ENCODE results near the gene SPATC1L.

SPATC1L gene

DNA sequence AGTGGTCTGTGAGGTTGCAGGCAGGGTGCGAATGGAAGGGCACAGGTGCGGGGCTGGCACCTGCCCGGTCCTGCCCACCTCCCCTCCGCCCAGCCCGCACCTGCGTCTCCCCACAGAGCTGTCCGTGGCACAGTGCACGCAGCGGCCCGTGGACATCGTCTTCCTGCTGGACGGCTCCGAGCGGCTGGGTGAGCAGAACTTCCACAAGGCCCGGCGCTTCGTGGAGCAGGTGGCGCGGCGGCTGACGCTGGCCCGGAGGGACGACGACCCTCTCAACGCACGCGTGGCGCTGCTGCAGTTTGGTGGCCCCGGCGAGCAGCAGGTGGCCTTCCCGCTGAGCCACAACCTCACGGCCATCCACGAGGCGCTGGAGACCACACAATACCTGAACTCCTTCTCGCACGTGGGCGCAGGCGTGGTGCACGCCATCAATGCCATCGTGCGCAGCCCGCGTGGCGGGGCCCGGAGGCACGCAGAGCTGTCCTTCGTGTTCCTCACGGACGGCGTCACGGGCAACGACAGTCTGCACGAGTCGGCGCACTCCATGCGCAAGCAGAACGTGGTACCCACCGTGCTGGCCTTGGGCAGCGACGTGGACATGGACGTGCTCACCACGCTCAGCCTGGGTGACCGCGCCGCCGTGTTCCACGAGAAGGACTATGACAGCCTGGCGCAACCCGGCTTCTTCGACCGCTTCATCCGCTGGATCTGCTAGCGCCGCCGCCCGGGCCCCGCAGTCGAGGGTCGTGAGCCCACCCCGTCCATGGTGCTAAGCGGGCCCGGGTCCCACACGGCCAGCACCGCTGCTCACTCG lies 52.2 kb downstream of the SPATC1L start:
- DNase-seq (ENCODE audit: low read depth): no peak

DNA sequence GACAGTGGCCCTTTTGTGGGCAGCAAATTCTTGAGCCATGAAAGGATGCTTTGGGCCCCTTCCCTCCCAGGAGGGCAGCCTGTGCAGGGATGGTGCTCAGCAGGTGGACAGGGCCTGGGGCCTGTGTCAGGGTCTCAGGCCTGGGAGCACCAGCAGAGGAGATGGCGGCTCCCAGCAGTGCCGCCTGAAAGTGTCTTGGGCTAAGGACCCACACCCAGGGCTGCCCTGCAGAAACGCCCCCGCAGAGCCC lies 52.7 kb downstream of the SPATC1L start:
- DNase-seq (ENCODE audit: low read depth): no peak

DNA sequence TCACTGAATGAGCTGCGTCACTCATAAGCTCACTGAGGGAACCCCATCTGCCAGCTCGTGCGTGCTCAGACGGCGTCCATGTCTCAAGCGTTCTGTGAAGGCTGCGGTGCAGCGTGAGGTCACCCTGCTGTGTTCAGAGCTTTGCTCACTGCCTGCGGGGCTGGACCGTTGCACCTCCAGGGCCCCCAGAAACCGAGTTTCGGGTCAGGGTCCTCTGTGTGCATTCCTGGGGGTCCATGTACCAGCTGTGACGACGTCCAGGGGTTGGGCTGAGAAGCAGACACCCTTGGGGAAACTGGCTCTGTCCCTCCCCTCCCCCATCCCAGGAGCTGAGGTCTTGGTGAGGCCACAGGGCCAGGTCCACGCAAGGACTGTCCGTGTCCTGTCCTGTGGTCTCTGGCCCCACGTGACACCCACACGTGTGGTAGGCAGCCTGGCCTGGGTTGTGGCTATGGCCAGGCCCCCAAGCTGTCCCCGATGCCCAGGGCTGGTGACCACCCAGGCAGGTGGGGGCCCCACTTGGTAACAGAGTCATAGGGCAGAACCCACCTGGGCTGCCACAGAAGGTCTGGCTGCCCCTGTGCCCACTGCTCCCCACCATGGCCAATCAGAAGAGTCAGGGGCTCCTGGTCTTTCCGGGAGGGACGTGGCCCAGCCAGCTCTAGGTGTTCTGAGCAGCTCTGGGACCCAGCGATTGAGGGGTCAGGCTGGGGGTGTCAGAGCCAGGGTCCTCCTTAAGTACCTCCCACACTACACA lies 53.2 kb downstream of the SPATC1L start:
- no peak for DNase-seq (ENCODE audit: low read depth)

GRCh38 chr21:46129846-46130651 lies 54.2 kb downstream of the SPATC1L start:
- no peak for DNase-seq (ENCODE audit: low read depth)

GRCh38 chr21:46128933-46129571 lies 55.2 kb downstream of the SPATC1L start:
- no peak for DNase-seq (ENCODE audit: low read depth)

GRCh38 chr21:46128106-46128932 lies 55.9 kb downstream of the SPATC1L start:
- no peak for DNase-seq (ENCODE audit: low read depth)

- DNase-seq (ENCODE audit: low read depth): no peak
These were observed 56.8 kb downstream of the SPATC1L start for GRCh38 chr21:46127239-46128105.

- no peak for DNase-seq (ENCODE audit: low read depth)
These were observed 57.7 kb downstream of the SPATC1L start for GRCh38 chr21:46126309-46127238.

DNA sequence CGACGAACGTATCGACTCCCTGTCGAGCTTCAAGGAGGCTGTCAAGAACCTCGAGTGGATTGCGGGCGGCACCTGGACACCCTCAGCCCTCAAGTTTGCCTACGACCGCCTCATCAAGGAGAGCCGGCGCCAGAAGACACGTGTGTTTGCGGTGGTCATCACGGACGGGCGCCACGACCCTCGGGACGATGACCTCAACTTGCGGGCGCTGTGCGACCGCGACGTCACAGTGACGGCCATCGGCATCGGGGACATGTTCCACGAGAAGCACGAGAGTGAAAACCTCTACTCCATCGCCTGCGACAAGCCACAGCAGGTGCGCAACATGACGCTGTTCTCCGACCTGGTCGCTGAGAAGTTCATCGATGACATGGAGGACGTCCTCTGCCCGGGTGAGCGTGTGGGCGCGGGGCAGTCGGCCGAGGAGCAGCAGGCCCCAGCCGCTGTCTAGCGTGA lies 58.4 kb downstream of the SPATC1L start:
- no peak for DNase-seq (ENCODE audit: low read depth)

DNA sequence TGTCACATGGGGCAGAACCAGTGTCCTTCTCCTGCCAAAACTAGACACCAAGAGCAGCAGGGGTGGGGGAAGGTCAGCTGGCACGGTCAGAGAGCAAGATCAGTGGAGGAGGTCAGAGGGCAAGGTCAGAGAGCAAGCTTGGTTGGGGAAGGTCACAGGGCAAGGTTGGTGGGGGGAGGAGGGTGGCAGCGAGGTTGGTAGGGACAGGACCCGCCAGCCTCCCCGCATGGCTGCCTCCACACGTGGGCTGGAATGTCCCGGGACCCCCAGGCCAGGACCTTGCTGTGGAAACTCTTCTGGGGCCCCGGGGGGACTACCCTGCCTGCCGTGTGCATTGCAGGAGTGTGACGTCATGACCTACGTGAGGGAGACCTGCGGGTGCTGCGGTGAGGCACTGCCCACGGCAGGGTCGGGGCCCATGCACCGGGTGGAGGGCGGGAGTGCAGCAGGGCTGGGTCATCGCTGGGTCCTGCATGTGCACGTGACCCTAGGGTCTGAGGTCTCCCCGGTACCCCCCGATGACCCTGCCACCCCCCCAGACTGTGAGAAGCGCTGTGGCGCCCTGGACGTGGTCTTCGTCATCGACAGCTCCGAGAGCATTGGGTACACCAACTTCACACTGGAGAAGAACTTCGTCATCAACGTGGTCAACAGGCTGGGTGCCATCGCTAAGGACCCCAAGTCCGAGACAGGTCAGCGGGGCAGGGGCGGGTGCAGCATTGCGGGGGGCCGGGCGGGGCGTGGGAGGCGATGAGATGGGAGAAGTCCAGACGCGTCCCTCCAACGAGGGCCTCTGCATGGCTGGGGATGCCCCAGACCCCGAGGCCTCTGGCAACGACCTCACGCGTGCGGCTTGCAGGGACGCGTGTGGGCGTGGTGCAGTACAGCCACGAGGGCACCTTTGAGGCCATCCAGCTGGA lies 59.1 kb downstream of the SPATC1L start:
- DNase-seq (ENCODE audit: low read depth): no peak

DNA sequence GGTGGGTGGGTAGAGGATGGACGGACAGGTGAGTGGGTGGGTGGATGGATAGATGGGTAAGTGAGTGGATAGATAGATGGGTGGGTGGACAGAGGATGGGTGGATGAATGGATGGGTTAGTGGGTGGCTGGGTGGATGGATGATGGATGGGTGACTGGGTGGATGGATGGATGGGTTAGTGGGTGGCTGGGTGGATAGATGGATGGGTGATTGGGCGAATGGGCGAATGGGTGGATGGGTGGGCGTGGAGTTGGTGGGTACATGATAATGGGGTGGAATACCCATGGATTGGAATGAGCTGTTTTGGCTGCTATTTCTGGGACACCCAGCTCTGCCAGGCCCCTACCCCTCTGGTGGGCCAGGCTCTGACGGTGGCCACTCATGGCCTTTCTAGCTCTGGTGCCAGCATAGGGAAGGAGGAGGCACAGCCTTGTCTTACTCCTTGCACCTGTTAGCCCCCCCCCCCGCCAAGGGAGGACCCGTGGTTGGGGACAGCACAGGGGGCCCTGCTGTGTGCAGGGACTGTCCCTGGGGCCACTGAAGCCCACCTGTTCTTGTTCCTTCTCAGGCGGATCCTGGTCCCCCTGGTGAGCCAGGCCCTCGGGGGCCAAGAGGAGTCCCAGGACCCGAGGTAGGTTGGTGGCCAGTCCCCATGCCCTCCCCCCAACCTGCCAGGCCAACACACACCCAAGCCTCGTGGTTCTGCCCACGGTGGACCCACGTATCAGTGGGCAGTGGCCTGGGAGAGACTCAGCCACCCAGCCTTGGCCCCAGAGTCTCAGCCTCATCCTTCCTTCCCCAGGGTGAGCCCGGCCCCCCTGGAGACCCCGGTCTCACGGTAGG lies 60.0 kb downstream of the SPATC1L start:
- DNase-seq (ENCODE audit: low read depth): no peak

GRCh38 chr21:46122758-46123683 lies 61.2 kb downstream of the SPATC1L start:
- no peak for DNase-seq (ENCODE audit: low read depth)

GRCh38 chr21:46122237-46122671 lies 62.0 kb downstream of the SPATC1L start:
- no peak for DNase-seq (ENCODE audit: low read depth)

GRCh38 chr21:46121286-46122221 lies 62.7 kb downstream of the SPATC1L start:
- no peak for DNase-seq (ENCODE audit: low read depth)
